ENCODE data around the gene RNF114.

RNF114 gene

GRCh38 chr20:49915118-49915379 lies 21.1 kb upstream of the RNF114 start:
- peak overlapping the region; percentile 97 for H3K27ac ChIP-seq

GRCh38 chr20:49915380-49916145 lies 20.6 kb upstream of the RNF114 start, which contains the start of gene SPATA2:
Gene SPATA2 (minus strand): TSS chr20:49915529. CDS start chr20:49908490, 7,039 bp downstream.
- no peak for TF ChIP-seq CTCF (conservative IDR thresholded peaks at IDR 0.05)
- no peak for TF ChIP-seq ZFX (IDR thresholded peaks at IDR 0.05)
- H3K27ac ChIP-seq: peak within 1 kb of the TSS; percentile 97

More at GRCh38 chr20:49915118-49915379, 21.1 kb upstream of the RNF114 start:
- TF ChIP-seq CTCF (conservative IDR thresholded peaks at IDR 0.05) (no peak), ZFX (IDR thresholded peaks at IDR 0.05) (0 out of 2 replicates have a peak, but pooled peaks have one; percentile 18)

- peak overlapping the region; percentile 97 for H3K27ac ChIP-seq
- TF ChIP-seq ZFX (IDR thresholded peaks at IDR 0.05): no peak
- no peak for TF ChIP-seq CTCF (conservative IDR thresholded peaks at IDR 0.05)
Measured at GRCh38 chr20:49916146-49917002, 19.8 kb upstream of the RNF114 start.

GRCh38 chr20:49918446-49918845 lies 17.8 kb upstream of the RNF114 start:
- H3K27ac ChIP-seq: no peak overlapping the region
- TF ChIP-seq CTCF (conservative IDR thresholded peaks at IDR 0.05) (no peak), ZFX (IDR thresholded peaks at IDR 0.05) (no peak)

- no peak overlapping the region for H3K27ac ChIP-seq
- TF ChIP-seq ZFX (IDR thresholded peaks at IDR 0.05): no peak
- no peak for TF ChIP-seq CTCF (conservative IDR thresholded peaks at IDR 0.05)
Measured at GRCh38 chr20:49919009-49919408, 17.2 kb upstream of the RNF114 start.

- TF ChIP-seq ZFX (IDR thresholded peaks at IDR 0.05) (no peak), CTCF (conservative IDR thresholded peaks at IDR 0.05) (no peak)
- no peak overlapping the region for H3K27ac ChIP-seq
Measured at GRCh38 chr20:49919461-49919860, 16.7 kb upstream of the RNF114 start.

- no peak overlapping the region for H3K27ac ChIP-seq
- TF ChIP-seq CTCF (conservative IDR thresholded peaks at IDR 0.05): no peak
Measured at GRCh38 chr20:49924247-49924646, 11.9 kb upstream of the RNF114 start.

Data from C4-2B (cell line).